Prostate gland (tissue), 2 donors: Measurements from ENCODE around the gene THRSP.

ENCODE experiments used
- POLR2A ChIP-seq: fragments of 450-650 bp; IDR thresholded peaks from one replicate; pipeline ENCODE4 v1.6.1; 2016; ENCODE audit warnings: antibody characterized with exemption, mild to moderate bottlenecking
- POLR2AphosphoS5 ChIP-seq: sonication (generic); formaldehyde crosslinking; IDR thresholded peaks from one replicate; pipeline ENCODE4 v1.6.1; 2017; ENCODE audit warnings: antibody characterized with exemption
- TF ChIP-seq, protein P1 (sequence below), 4 experiments: fragments of 200-600 bp in 2 of 4; fragments of 450-650 bp in 2 of 4; sonication (generic) in 2 of 4; IDR thresholded peaks; 1 replicate in 3 of 4; 2 replicates in 1 of 4; pipeline ENCODE4 v1.5.1; 2016 to 2019; ENCODE audit warnings: antibody characterized with exemption in 4 of 4, mild to moderate bottlenecking in 2 of 4, moderate library complexity in 2 of 4

DNA sequence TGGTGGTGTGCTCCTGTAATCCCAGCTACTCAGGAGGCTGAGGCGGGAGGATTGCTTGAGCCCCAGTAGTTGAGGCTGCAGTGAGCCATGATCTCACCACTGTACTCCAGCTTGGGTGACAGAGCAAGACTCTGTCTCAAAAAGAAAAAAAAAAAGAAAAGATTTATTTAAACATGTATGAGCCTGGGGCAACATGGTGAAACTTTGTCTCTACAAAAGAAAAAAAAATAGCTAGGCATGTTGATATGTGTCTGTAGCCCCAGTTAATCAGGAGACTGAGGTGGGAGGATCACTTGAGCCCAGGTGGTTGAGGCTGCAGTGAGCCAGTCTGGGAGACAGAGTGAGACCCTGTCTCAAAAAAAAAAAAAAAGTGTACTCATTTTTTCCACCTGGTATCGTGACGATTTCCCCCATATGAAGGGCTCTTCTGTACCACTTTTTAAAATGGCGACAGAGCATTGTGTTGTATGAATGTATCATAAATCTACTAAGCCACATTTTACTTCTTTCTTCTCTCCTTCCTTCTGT, 24.2 kb upstream of the THRSP start:
- TF ChIP-seq, protein P1, sequence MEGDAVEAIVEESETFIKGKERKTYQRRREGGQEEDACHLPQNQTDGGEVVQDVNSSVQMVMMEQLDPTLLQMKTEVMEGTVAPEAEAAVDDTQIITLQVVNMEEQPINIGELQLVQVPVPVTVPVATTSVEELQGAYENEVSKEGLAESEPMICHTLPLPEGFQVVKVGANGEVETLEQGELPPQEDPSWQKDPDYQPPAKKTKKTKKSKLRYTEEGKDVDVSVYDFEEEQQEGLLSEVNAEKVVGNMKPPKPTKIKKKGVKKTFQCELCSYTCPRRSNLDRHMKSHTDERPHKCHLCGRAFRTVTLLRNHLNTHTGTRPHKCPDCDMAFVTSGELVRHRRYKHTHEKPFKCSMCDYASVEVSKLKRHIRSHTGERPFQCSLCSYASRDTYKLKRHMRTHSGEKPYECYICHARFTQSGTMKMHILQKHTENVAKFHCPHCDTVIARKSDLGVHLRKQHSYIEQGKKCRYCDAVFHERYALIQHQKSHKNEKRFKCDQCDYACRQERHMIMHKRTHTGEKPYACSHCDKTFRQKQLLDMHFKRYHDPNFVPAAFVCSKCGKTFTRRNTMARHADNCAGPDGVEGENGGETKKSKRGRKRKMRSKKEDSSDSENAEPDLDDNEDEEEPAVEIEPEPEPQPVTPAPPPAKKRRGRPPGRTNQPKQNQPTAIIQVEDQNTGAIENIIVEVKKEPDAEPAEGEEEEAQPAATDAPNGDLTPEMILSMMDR (IDR thresholded peaks at IDR 0.05): no peak
- TF ChIP-seq POLR2AphosphoS5: no peak
- no peak for TF ChIP-seq POLR2A
